Kidney (tissue), 14 donors: ENCODE measurements around the gene CLEC16A. TPM values are rescaled to one million over a fixed set of nuclear protein-coding genes. Genes with fewer than 3 reads are reported as not detected.

Experiments
- DNase-seq, 5 donors: peaks; one replicate each; pipeline ENCODE4 v3.0.0-alpha.2; 2013 to 2020
- FAIRE-seq: peaks from 2 replicates; lab custom pipeline; 2012; peaks lifted over from hg19 to GRCh38; lab: Jason Lieb, UNC
- H3K27ac ChIP-seq, 2 donors: one replicate each; pipeline ENCODE4 v1.7.0; 2013; ENCODE audit warnings: low read depth in 2 of 2, low read length in 2 of 2, inconsistent platforms in 1 of 2
- H3K27me3 ChIP-seq: one replicate; pipeline ENCODE4 v1.7.1; 2013; ENCODE audit warnings: low read length, inconsistent platforms; ENCODE audit not compliant: control insufficient read depth, insufficient read depth
- H3K36me3 ChIP-seq, 3 donors: one replicate each; pipeline versions ENCODE4 v1.7.0 to v1.7.1; 2013; ENCODE audit warnings: low read length in 3 of 3, control low read depth in 1 of 3, inconsistent platforms in 1 of 3; ENCODE audit not compliant: insufficient read depth in 3 of 3, control insufficient read depth in 2 of 3
- H3K4me1 ChIP-seq, 3 donors: one replicate each; pipeline versions ENCODE4 v1.7.0 to v1.7.1; 2013; ENCODE audit warnings: low read length in 3 of 3, inconsistent platforms in 1 of 3, low read depth in 1 of 3; ENCODE audit not compliant: control insufficient read depth in 2 of 3, insufficient read depth in 2 of 3
- H3K4me3 ChIP-seq, 3 donors: one replicate each; pipeline versions ENCODE4 v1.7.0 to v1.8.1; 2013; ENCODE audit warnings: low read length in 3 of 3, control low read depth in 1 of 3, inconsistent platforms in 1 of 3
- H3K9ac ChIP-seq, 3 donors: one replicate each; pipeline versions ENCODE4 v1.7.0 to v1.7.1; 2013; ENCODE audit warnings: low read length in 3 of 3, control low read depth in 1 of 3, inconsistent platforms in 1 of 3
- H3K9me3 ChIP-seq, 3 donors: one replicate each; pipeline versions ENCODE4 v1.7.0 to v1.7.1; 2013; ENCODE audit warnings: low read length in 3 of 3, control low read depth in 1 of 3, inconsistent platforms in 1 of 3; ENCODE audit not compliant: control insufficient read depth in 2 of 3, insufficient read depth in 1 of 3
- intact Hi-C: fragments of 100-400 bp; cut with DNase I; formaldehyde crosslinking; loops from one replicate; pipeline ENCODE4 v1.11.1; 2022
- polyA plus RNA-seq: library from polyadenylated mRNA; stranded (reverse); fragments of 350-450 nt; fragmentation: Illumina TruSeq; extraction: RNeasy Lipid Tissue Mini Kit (QIAGEN cat#74804); gene quantifications from one replicate; pipeline ENCODE4 v1.2.3, GENCODE V29; 2014; ENCODE audit warnings: low read depth, low replicate concordance; ENCODE audit not compliant: insufficient read depth
- total RNA-seq: library from RNA; stranded (reverse); fragmentation: NEBNext Ultra II Directional; extraction: Animal tissue kit (Norgen Biotek cat#: 25700); gene quantifications from one replicate; pipeline ENCODE4 v1.2.1, GENCODE V29; 2021
- TF ChIP-seq, protein P1 (sequence below): IDR thresholded peaks from 3 replicates; pipeline ENCODE4 v1.5.1; 2012; ENCODE audit warnings: mild to moderate bottlenecking, moderate library complexity, borderline replicate concordance; ENCODE audit not compliant: insufficient read depth; ENCODE audit errors: extremely low read depth
- donor health status: control.
- donor health status: control.
- donor health status: control.
- donor health status: control.
- donor health status: control.
- donor health status: DM: yes; HTN: yes; CAD: no.
- donor health status: Normal renal cell carcinoma (clear cell type).

Gene CLEC16A
- total and polyA plus RNA-seq, 2 donors from 2014 or later = 10.8 to 51.9 TPM

- DNase-seq = peak in 4 of 5 donors; percentile 65 to 91 (median 82)
- Histone ChIP-seq H3K4me3 (no peak overlapping the region), H3K9ac (no peak overlapping the region), H3K9me3 (no peaks in the 10 kb centered on the region), H3K36me3 (peaks cover 0 to 24% (median 14%) of the 10 kb centered on the region in 3 donors), H3K27ac (peak overlapping the region in 1 of 2 donors; percentile 3), H3K27me3 (no peaks in the 10 kb centered on the region), H3K4me1 (peaks cover 4 to 6% (median 6%) of the 10 kb centered on the region in 3 donors)
- TF ChIP-seq, protein P1, sequence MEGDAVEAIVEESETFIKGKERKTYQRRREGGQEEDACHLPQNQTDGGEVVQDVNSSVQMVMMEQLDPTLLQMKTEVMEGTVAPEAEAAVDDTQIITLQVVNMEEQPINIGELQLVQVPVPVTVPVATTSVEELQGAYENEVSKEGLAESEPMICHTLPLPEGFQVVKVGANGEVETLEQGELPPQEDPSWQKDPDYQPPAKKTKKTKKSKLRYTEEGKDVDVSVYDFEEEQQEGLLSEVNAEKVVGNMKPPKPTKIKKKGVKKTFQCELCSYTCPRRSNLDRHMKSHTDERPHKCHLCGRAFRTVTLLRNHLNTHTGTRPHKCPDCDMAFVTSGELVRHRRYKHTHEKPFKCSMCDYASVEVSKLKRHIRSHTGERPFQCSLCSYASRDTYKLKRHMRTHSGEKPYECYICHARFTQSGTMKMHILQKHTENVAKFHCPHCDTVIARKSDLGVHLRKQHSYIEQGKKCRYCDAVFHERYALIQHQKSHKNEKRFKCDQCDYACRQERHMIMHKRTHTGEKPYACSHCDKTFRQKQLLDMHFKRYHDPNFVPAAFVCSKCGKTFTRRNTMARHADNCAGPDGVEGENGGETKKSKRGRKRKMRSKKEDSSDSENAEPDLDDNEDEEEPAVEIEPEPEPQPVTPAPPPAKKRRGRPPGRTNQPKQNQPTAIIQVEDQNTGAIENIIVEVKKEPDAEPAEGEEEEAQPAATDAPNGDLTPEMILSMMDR = peak; percentile 87
- intact Hi-C loops = no loop called here
- FAIRE-seq = no peak
Measured at GRCh38 chr16:10971560-10971961, 27.2 kb downstream of the CLEC16A start.

GRCh38 chr16:10972108-10972818 is 27.9 kb downstream of the CLEC16A start:
- TF ChIP-seq, protein P1 = no peak
- no peak overlapping the region for H3K4me3 ChIP-seq
- peak overlapping the region in 1 of 2 donors; percentile 3 for H3K27ac ChIP-seq
- H3K9me3 ChIP-seq = no peaks in the 10 kb centered on the region
- no peak overlapping the region for H3K9ac ChIP-seq
- DNase-seq (no peak), FAIRE-seq (no peak)
- no peaks in the 10 kb centered on the region for H3K27me3 ChIP-seq
- peaks cover 0 to 21% (median 14%) of the 10 kb centered on the region in 3 donors for H3K36me3 ChIP-seq
- peaks cover 4 to 8% (median 6%) of the 10 kb centered on the region in 3 donors for H3K4me1 ChIP-seq
- intact Hi-C loops = no loop called here

DNA sequence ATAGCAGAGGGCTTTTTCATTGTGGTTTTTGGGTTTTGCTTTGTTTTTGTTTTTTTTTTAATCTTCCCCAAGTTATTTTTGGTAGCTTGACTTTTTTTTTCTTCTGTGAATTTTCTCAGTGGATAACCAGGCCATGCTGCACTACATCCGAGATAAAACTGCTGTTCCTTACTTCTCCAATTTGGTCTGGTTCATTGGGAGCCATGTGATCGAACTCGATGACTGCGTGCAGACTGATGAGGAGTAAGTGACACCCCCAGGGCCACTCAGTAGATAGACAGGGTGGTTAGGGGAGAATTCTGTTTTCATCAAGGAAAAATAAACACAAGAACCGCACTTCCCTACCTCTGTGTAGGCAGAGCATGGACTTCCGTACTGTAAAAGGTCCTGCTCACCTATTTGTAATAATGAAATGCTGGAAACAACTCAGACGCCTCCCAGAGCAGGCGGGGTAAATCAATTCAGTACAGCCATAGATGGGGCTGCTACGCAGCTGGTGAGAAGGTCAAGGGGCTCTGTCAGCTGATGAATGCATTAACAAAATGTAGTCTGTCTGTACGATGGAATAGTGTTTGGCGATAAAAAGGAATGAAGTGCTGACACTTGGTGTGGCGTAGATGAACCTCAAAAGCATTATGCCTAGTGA is 28.6 kb downstream of the CLEC16A start:
- peaks cover 0 to 21% (median 17%) of the 10 kb centered on the region in 3 donors for H3K36me3 ChIP-seq
- H3K27me3 ChIP-seq = no peaks in the 10 kb centered on the region
- no peak for FAIRE-seq
- peaks cover 4 to 8% (median 6%) of the 10 kb centered on the region in 3 donors for H3K4me1 ChIP-seq
- intact Hi-C loops = no loop called here
- DNase-seq = no peak
- H3K9ac ChIP-seq = no peak overlapping the region
- H3K9me3 ChIP-seq = no peaks in the 10 kb centered on the region
- no peak overlapping the region for H3K4me3 ChIP-seq
- H3K27ac ChIP-seq = no peak overlapping the region
- TF ChIP-seq, protein P1 = no peak
